IPS-20b (cell line): ENCODE results near the gene SBNO2.

ENCODE experiments used
- H3K27ac ChIP-seq: one replicate; pipeline ENCODE4 v1.5.1; 2013; ENCODE audit warnings: low read length
- H3K27me3 ChIP-seq: 2 replicates; pipeline ENCODE4 v1.6.1; 2013; ENCODE audit warnings: mild to moderate bottlenecking, low read length, inconsistent platforms; ENCODE audit not compliant: insufficient read depth
- H3K36me3 ChIP-seq: 2 replicates; pipeline ENCODE4 v1.6.1; 2013; ENCODE audit warnings: low read depth, mild to moderate bottlenecking, inconsistent platforms, low read length, moderate library complexity; ENCODE audit not compliant: insufficient read depth
- H3K4me1 ChIP-seq: 2 replicates; pipeline ENCODE4 v1.6.1; 2013; ENCODE audit warnings: mild to moderate bottlenecking, control low read depth, inconsistent platforms, low read length, moderate library complexity; ENCODE audit not compliant: insufficient read depth
- H3K4me3 ChIP-seq: 2 replicates; pipeline ENCODE4 v1.5.1; 2013; ENCODE audit warnings: mild to moderate bottlenecking, low read length, inconsistent platforms
- H3K9ac ChIP-seq: 2 replicates; pipeline ENCODE4 v1.6.1; 2013; ENCODE audit warnings: low read depth, mild to moderate bottlenecking, inconsistent platforms, low read length, moderate library complexity
- H3K9me3 ChIP-seq: 2 replicates; pipeline ENCODE4 v1.6.1; 2013; ENCODE audit warnings: mild to moderate bottlenecking, low read depth, low read length, inconsistent platforms; ENCODE audit not compliant: insufficient read depth

Gene SBNO2

GRCh38 chr19:1062387-1063029 lies 111.6 kb downstream of the SBNO2 start:
- no peaks in the 10 kb centered on the region for H3K36me3 ChIP-seq
- H3K4me1 ChIP-seq, result peaks cover 4% of the 10 kb centered on the region; the same call in 1 of the 2 replicates
- H3K9ac ChIP-seq, result no peak overlapping the region
- H3K27me3 ChIP-seq, result peaks cover 26% of the 10 kb centered on the region
- H3K9me3 ChIP-seq, result no peaks in the 10 kb centered on the region
- no peak overlapping the region; the same call in 1 of the 2 replicates for H3K4me3 ChIP-seq
- H3K27ac ChIP-seq, result no peak overlapping the region

GRCh38 chr19:1061987-1062386 lies 112.1 kb downstream of the SBNO2 start:
- Histone ChIP-seq H3K27ac (no peak overlapping the region), H3K27me3 (peaks cover 21% of the 10 kb centered on the region), H3K4me1 (peaks cover 4% of the 10 kb centered on the region; the same call in 1 of the 2 replicates), H3K9me3 (no peaks in the 10 kb centered on the region), H3K4me3 (no peak overlapping the region; the same call in 1 of the 2 replicates), H3K9ac (no peak overlapping the region), H3K36me3 (no peaks in the 10 kb centered on the region)

DNA sequence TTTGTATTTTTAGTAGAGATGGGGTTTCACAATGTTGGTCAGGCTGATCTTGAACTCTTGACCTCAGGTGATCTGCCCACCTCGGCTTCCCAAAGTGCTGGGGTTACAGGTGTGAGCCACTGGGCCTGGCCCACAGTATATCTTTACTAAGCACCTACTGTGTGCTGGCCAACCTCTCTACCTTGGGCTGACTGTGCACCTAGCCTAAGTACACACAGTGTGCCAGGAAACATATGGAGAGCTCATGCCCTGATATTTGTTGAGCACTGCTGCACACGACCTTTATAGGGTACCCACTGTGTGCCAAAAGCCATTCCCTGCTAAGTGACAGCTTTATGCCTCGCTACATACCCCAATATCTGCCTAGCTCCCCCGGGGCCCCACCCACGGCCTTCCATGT lies 113.4 kb downstream of the SBNO2 start:
- H3K27me3 ChIP-seq, result peaks cover 8% of the 10 kb centered on the region
- no peak overlapping the region for H3K4me3 ChIP-seq
- no peaks in the 10 kb centered on the region for H3K36me3 ChIP-seq
- no peak overlapping the region for H3K27ac ChIP-seq
- peaks cover 4% of the 10 kb centered on the region; the same call in 1 of the 2 replicates for H3K4me1 ChIP-seq
- no peaks in the 10 kb centered on the region for H3K9me3 ChIP-seq
- H3K9ac ChIP-seq, result no peak overlapping the region

DNA sequence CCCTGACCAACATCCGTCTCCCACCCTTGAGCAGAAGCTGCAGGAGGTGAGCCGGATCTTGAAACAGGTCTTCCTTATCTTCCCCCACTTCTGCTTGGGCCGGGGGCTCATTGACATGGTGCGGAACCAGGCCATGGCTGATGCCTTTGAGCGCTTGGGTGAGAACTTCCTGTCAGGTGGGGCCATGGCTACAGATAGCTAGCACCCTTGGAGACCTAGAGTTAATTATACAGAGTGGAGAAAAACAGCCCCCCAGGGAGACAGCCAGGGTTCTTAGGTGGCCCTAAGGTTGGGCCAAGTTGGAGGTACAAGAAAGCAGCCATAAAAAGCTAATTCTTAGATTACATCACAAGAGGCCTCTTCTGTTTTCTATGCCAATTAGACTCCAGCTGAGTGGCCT lies 116.0 kb downstream of the SBNO2 start:
- Histone ChIP-seq H3K27ac (no peak overlapping the region), H3K4me1 (no peaks in the 10 kb centered on the region), H3K36me3 (no peaks in the 10 kb centered on the region), H3K9me3 (no peaks in the 10 kb centered on the region), H3K27me3 (no peaks in the 10 kb centered on the region), H3K9ac (no peak overlapping the region), H3K4me3 (no peak overlapping the region)
